Measurements from ENCODE around the gene CYP2A7.
"Not testable (repeated sequence)": the region's sequence is repeated elsewhere in the genome, so short reads cannot be mapped to it uniquely, and the experiment has no call there.

The CYP2A7 gene

DNA sequence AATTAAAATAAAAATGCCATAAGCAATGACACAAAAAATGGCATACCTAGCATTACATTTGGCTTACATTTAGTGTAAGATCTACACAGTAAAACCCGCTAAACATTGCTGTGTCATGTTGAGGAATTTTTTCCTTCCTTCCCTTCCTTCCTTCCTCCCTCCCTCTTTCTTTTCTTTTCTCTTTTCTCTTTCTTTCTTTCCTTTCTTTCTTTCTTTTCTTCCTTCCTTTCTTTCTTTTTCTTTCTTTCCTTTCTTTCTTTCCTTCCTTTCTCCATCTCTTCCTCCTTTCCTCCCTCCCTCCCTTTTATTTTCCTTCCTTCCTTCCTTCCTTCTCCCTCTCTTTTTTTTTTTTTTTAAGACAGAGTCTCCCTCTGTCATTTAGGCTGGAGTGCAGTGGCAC is 43.6 kb downstream of the CYP2A7 start:
- DNase-seq, result not testable (repeated sequence)

DNA sequence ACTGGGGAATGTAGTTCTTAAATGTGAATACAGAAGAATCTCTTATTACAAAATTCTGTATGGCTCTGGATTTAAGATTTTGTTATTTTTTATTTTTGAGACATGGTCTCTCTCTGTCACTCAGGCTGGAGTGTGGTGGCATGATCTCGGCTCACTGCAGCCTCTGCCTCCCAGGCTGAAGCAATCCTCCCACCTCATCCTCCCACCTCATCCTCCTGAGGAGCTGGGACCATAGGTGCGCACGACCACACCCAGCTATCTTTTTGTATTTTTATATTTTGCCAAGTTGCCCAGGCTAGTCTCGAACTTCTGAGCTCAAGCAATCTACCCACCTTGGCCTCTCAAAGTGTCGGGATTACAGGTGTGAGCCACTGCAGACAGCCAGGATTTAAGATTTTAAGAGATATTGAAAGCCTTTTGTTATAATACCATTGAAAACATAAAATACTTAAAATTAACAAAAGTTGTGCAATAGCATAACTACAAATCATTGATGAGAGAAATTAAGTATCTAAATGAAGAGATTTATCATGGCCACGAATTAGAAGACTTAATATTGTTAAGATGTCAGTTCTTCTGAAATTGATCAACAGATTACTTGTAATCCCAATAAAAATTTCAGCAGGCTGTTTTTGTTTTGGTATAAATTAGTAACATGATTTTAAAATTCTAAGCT is 45.1 kb downstream of the CYP2A7 start:
- no peak for DNase-seq

DNA sequence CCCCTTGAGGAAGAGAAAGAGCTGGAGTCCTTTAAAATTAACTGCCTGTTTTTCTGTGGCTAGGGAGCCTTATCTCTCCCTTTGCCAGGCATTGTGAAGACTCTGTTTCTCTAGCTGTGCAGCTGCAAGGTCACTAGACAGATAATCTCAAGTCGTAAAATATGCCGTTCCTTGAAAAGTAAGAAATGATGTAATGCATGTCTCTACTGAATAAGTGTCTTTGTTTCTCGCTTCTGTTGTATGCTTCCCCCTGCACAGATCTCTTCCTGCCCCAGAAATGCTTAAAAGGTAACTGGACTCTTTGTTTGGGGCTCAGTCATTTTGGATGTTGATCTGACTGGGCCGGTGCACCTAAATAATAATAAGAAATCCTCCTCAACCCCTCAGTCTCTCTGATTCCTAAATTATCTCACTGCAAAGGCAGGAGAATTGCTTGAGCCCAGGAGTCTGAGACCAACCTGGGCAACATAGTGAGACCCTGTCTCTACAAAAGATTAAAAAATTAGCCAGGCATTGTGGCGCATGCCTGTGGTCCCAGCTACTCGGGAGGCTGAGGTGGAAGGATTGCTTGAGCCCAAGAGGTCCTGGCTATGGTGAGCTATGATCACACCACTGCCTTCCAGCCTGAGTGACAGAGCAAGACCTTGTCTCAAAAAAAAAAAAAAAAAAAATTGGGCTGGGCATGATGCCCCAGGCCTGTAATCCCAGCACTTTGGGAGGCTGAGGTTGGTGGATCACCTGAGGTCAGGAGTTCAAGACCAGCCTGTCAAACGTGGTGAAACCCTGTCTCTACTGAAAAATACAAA is 48.1 kb downstream of the CYP2A7 start:
- DNase-seq, result not testable (repeated sequence)

DNA sequence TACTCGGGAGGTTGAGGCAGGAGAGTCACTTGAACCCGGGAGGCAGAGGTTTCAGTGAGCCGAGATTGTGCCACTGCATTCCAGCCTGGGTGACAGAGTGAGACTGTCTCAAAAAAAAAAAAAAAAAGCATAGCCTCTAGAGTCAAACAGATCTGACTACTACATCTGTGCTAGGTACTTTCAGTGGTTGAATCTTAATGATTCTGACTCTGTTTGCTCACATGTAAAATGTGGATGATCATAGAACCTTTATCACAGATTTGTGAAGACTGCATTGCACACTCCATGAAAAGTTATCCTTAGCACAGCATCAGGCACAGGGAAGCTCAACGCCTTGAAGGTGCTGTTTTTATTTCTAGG is 49.6 kb downstream of the CYP2A7 start:
- not testable (repeated sequence) for DNase-seq

DNA sequence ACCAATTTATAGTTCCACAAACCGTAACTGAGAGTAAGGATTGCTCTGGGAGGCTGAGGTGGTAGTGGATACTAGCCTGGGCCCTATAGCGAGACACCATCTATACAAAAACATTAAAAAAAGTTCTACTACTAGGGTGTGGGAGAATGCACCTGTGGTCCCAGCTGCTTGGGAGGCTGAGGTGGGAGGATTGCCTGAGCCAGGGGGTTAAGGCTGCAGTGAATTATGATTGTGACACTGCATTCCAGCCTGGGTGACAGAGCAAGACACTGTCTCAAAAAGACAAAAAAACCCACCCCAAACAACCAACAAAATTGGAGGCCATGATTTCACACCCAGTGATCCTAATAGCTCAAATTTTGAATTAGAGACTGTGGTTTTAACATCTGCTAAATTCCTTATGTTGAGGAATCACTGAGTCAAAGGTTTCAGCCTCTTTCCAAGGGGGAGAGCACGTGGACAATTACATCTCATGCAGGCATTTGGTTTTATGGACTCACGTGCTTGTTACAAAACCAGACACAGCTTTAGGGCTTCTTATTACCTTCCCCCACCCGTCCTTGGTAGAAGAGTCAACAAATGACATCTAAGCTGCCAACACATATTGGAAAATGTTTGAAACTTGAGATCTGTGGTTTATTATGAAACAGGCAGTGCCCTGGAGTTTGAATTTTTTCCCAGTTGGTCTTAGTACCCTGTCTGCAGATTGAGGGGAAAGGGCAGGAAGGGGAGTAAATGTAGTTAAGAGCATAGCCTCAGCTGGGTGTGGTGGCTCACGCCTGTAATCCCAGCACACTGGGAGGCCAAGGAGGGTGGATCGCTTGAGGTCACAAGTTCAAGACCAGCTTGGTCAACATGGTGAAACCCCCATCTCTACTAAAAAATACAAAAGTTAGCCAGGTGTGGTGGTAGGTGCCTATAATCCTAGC is 50.3 kb downstream of the CYP2A7 start:
- DNase-seq, result peak; percentile 36 to 44

DNA sequence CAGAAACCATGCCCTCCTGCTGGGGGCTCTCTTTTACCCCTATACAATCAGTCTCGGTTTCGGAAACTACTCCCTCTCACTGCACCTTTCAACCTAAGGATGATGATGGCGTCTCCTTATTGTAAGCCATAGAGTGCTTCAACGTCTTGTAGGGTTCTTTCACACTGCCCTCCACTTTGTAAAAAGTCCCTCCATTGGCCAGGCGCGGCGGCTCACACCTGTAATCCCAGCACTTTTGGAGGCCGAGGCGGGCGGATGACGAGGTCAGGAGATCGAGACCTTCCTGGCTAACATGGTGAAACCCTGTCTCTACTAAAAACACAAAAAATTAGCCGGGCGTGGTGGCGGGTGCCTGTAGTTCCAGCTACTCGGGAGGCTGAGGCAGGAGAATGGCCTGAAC is 51.3 kb downstream of the CYP2A7 start:
- DNase-seq, result not testable (repeated sequence)

DNA sequence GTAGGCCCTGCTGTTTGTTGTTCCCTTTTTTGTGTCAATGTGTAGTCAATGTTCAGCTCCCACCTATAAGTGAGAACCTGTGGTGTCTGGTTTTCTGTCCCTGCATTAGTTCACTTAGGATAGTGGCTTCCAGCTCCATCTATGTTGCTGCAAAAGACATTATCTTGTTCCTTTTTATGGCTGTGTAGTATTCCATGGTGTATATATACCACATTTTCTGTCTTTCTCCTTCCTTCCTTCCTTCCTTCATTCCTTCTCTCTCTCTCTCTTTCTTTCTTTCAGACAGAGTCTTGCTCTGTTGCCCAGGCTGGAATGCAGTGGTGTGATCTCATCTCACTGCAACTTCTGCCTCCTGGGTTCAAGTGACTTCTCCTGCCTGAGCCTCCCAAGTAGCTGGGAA is 52.8 kb downstream of the CYP2A7 start:
- no peak for DNase-seq

DNA sequence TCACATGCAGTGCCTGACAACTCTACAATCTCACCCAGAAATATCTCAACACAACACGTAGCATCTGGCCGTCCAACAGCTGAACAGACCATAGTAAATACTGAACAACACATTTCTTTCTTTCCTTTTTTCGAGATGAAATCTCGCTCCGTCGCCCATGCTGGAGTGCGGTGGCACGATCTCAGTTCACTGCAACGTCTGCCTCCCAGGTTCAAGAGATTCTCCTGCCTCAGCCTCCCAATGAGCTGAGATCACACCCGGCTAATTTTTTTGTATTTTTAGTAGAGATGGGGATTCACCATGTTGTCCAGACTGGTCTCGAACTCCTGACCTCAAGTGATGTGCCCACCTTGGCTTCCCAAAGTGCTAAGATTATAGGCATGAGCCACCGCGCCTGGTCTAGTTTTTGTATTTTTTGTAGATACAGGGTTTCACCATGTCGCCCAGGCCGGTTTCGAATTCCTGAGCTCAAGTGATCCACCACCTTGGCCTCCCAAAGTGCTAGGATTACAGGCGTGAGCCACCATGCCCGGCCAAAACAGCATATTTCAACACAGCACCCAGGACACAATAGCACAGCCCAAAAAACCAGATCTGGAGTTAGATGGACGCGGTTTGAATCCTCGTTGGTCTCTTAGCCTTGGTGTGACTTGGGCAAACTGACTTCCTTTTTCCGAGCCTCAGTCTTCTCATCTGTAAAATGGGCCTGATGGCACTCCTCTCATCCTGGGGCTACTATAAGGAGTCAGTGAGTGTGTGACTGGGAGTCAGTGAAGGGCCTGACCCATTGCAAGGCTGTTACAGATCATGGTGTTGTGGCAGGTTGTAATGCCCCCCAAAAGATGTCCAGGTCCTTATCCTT is 54.4 kb downstream of the CYP2A7 start:
- no peak for DNase-seq

DNA sequence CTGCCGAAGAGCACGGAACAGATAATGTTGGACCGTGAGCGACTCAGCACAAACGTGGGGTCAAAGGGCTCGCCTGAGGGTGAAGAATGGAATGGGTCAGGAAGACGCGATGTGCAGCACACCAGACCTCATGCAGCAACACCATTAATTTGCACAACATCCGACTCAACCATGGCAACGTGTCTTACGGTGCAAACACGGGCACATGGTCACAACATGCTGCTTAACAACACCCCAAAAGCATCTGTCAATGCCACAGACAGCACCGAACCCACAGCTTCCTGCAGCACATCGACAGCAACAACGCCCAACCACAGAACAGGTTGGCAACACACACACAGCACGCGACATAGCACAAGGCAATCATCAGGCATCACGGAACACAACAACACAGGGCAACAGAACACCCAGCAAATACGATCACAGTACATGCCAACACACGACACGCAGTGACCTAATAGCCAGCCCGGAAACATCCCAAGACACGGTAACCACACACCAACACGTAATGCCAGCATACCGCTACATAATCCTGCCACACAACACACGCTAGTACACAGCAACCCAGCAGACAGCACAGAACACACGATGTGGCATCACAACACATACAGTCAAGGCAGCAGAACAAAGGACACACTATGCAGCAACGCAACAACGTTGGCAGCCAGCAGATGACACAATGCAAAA is 55.2 kb downstream of the CYP2A7 start:
- not testable (repeated sequence) for DNase-seq

DNA sequence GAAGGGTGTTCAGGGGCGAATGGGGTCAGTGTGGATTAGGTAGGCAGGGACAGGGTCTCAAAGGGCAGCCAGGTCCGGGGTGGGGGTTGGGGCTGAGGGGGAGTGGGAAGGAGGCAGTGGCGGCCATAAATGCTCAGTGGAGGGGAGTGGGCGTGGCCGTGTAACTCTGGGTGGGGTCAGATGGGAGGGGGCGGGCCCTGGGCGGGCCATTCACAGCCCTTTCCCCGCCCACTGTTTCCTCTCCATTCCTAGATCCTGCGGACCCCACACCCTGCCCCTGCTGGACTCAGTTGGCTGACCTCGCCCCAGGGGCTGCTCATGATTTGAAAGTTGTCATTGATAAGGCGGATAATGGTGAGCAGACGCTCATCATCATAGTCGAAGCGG is 55.7 kb downstream of the CYP2A7 start:
- DNase-seq, result not testable (repeated sequence)

DNA sequence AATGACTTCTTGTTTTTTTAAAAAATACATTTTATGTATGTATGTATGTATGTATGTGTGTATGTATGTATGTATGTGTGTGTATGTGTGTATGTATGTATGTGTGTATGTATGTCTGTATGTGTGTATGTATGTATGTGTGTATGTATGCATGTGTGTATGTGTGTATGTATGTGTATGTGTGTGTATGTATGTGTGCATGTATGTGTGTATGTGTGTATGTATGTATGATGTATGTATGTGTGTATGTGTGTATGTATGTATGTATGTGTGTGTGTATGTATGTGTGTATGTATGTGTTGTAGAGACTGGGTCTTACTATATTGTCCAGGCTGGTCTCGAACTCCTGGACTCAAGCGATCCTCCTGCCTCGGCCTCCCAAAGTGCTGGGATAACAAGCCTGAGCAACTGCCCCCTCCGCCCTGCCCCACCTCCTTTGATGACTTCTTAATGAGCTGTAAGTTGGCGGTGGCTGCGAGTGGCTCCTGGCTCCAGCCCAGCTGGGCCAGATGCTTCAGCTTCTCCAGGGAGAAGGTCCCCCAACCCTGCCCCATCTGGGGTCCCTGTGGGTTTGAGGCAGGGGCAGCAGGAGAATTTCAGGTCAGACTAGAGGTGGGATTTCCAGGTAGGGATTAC is 56.5 kb downstream of the CYP2A7 start:
- not testable (repeated sequence) for DNase-seq

Measured in inflammatory macrophage treated with lipopolysaccharide for 1 hour (primary cell).